HG02870 (cell line): ENCODE results near the gene TNNT2.

Experiments used
- ATAC-seq: cut with Tn5 transposase; IDR thresholded peaks from one replicate; pipeline ENCODE4 v1.9.1; 2021; ENCODE audit warnings: mild to moderate bottlenecking, moderate library complexity; ENCODE audit not compliant: unreplicated experiment

Gene TNNT2

DNA sequence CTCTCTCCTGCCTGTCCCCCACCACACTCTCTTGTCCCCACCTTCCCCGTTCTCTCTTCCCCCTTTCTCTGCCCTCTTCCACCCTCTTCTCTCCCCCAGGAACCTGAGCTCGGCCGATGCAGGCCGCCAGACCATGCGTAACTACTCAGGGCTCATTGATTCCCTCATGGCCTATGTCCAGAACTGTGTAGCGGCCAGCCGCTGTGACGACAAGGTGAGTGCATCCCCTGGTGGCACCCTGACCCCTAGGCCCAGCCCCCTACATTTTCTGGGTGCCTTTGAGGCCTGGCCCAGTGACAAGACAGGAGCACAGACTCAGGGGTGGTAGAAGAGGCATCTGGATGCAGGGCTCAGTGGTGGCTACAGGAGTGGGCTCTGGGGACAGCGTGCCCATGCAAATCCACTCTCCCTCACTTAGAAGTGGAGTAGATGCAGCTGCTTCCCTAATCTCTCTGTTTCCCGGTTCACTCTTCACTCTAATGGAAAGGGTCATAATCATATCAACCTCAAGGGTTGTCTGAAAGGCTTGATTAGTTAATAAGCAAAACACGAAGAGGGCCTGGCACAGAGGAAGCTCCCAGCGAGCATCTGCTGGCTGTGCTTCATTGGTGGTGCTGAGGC is 57.2 kb downstream of the TNNT2 start:
- no peak for ATAC-seq

DNA sequence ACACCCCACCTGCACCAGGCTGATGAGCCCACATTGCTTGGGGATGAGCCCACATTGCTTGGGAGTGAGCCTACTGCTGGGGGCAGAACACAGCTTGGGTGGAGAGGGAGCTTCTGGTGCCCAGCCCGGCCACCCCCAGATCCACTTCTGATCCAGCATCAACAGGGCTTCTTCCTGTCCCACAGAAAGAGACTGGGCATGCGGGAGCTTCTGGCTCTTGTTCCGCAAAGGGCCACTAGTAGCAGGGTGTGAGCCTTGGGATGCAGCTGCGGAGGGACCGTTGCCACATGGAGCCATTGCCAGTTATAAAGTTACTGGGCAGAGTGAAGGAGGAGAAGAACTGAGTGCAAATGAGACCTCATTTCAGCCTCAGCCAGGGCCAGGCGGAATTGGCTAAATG is 57.8 kb downstream of the TNNT2 start:
- ATAC-seq: no peak

DNA sequence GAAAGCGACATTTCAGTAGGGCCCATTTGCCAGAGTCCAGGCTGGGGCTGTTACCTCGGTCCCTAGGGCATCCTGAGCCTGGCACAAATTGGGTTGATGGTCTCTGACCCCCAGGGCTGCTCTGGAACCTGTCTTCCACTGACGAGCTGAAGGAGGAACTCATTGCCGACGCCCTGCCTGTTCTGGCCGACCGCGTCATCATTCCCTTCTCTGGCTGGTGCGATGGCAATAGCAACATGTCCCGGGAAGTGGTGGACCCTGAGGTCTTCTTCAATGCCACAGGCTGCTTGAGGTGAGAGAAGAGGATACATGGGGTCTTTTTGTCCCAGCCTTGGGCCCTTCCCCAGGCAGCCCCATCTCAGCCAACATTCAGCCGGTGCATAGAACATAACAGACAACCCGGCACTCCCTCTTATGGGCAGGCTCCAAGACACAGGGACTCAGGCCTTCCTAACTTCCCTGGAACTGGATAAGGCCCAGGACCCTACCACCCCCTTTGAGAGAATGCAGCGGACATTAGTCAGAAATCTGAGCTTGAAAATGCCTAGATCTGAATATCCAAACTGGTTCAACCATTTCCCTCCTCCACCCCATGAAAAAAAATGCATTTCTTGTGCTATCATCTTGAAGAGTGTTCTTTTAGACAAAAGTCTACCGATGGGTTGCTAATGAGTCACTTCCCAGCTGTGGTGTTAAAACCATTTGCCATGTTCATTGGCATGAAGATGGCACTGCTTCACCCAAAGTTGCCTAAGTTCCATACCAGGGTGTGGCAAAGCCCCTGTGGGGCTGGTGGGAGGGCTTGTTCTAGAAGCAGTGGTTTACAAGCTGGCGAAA is 58.8 kb downstream of the TNNT2 start:
- no peak for ATAC-seq

DNA sequence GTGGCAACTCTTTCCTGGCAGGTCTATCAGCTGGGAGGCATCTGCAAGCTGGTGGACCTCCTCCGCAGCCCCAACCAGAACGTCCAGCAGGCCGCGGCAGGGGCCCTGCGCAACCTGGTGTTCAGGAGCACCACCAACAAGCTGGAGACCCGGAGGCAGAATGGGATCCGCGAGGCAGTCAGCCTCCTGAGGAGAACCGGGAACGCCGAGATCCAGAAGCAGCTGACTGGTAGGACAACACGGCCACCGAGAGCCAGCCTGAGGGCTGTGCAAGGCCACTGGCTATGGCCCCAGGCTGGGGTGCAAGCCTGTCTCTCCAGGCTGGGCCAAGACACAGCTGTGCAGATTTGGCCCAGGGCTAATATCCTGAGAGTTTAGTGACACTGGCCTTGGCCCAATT is 59.9 kb downstream of the TNNT2 start:
- no peak for ATAC-seq

DNA sequence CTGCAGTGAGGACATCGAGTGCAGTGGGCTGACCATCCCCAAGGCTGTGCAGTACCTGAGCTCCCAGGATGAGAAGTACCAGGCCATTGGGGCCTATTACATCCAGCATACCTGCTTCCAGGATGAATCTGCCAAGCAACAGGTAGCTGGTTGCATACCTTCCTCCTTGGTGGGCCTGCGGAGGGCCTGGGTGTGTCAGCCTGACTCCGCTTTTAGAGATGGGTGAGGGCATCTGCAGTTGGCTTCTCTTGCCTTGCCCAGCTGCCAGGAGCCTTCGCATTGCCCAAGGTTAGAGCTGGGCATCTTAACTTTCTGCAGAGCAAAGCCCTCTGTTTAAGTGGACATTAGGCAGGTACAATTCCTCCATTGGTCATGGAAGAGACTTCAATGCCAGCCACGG is 60.9 kb downstream of the TNNT2 start:
- ATAC-seq: no peak

DNA sequence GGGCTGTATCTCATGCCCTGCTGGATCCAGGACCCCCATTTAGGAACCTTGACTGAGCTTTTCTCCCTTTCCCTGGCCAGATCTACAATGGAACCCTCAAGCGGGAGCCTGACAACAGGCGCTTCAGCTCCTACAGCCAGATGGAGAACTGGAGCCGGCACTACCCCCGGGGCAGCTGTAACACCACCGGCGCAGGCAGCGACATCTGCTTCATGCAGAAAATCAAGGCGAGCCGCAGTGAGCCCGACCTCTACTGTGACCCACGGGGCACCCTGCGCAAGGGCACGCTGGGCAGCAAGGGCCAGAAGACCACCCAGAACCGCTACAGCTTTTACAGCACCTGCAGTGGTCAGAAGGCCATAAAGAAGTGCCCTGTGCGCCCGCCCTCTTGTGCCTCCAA is 64.4 kb downstream of the TNNT2 start:
- ATAC-seq: no peak

DNA sequence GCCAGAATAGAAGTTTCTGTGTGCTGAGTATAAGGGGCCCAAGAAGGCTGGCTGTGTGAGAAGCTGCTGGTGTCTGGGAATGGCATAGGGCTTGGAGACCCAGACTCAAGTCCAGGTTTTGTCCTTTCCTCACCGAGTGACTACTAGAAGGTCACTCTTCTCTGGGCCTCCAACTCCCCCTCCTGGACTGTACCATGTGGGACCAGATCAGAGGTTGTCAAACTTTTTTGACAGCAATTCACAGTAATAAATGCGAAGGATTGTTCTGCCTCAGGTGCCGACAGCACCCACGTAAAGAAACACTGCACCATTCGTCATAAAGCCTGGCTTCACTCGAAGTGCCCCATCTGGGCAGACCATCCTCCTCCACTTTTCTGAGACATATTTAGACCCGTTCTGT is 65.2 kb downstream of the TNNT2 start:
- ATAC-seq: no peak

DNA sequence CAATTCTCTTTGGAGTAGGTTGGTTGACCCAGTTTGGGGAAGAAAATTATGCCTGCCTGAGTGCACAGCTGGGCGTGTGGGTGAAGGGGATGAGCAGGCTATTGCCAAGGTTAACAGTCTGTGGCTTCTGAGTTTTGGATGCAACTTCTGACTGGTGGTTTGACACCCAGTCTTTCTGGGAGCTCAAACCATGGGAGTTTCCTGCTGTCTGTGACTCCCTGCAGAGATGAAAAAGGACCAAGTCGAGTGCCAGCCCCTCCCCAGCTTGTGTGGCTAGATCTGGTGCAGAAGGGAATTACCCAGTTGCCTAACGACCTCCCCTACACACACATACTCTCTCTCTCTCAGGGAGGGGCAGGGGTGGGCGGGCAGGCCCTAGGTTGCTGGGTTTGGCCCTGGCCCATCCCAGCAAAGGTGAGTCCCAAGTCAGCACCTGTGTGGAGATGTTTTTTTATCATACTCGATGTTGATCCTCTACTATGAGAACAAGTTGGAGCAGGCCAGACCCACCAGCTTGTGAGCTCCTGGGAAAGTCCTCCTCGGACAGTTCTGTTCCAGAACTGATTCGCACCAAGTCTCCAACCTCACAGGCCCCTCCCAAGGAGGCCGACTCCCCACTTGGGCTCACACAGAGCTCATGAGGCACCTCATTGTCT is 66.0 kb downstream of the TNNT2 start:
- ATAC-seq: no peak

DNA sequence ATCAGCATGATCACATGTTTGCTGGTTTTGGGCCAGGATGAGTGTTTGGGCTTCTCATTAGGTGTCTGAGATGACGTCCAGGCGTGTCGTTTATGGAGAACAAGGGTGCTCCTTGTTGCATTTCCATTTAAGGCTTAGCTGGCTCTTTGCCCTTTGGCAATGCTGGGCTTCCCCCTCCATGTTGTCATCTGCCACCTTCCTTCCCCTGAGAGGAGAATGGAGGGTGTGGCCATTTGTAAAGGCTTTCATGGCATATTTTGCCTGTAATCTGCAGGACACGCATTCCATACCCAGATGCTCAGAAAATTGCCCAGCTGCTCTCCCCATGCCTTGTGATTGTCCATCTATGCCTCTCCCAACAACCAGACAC is 66.5 kb downstream of the TNNT2 start:
- ATAC-seq: no peak

DNA sequence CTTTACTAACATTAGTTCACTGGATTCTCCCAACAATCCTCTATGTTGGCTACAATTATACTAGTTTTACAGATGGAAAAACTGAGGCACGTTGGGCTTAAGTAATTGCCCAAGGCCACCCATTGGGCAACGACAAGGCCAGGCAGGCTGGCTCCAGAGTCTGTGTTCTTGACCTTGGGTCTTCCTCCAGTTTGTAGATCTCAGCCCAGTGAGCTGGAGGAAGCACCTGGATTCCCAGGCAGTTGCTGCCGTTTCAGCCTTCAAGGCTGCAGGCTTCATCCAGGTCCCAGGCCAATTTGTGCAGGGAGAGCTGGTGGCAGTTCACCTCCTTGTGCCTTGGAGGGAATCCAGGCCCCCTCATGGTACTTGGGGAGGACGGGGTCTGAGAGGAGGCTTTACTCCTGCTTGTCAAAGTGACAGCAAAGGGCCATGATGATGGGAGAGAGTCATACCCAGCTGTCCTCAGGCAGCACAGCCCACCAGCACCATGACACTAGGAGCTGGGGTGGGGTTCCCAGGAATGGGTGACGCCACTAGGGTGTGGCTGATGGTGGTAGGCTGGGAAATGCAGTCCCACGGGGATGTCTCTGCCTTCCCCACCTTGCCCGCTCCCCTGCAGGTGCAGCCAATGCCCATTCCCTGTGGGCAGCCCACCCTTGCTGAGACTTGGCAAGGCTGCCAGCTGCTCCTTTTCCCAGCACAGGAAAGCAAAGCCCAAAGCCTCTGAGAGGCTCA is 67.1 kb downstream of the TNNT2 start:
- no peak for ATAC-seq

DNA sequence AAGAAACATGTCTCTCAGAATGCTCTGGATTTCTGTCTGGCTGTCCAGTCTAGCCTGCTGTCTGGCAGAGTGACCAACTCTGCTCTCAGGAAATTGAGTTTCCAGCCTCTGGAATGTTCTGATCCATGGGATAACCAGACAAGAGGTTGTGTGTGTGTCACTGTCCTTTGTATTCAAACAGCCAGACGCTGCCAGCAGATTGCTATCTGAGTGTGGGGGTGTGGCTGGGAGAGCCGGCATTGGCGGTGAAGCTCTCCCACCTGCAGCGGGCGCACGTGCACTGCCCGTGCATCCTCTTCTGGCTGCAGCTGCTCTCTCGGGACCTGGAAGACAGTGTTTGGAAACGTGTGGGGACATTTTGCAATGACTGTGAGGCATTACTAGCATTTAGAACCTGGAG is 68.1 kb downstream of the TNNT2 start:
- ATAC-seq: no peak
